Measurements from ENCODE around the gene FRMD4A.

DNA sequence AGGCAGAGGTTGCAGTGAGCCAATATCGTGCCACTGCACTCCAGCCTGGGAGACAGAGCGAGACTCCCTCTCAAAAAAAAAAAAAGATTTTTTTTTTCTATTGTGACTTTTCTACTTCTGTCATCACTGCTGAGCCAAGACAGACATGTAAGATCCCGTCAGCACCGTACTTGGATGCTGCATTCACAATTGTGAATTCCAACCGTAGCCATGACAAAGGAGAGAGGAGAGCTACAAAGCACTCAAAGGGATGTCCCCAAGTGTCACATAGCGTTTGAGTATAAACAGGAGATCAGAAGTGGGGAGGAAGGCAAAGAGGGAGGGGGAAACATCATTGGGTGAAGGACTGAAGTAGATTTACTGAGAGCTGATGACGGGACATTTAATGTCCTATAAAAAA is 599.8 kb downstream of the FRMD4A start:
- no peak for TF ChIP-seq EZH2phosphoT487 (IDR thresholded peaks at IDR 0.05; ENCODE audit: insufficient read depth, low read depth)
- no peak for TF ChIP-seq EZH2 (IDR thresholded peaks at IDR 0.05; ENCODE audit: insufficient read depth, poor library complexity, severe bottlenecking)
